ENCODE results near the gene SEH1L. TPM values are rescaled to one million over a fixed set of nuclear protein-coding genes. Genes with fewer than 3 reads are reported as not detected.

The SEH1L gene
- total RNA-seq, 1 donor from 2014 or later: 39.4 TPM

GRCh38 chr18:12908706-12909105, 39.1 kb upstream of the SEH1L start:
- no peak overlapping the region for H3K4me3 ChIP-seq (ENCODE audit: low read depth, low read length)
- no peak for DNase-seq (ENCODE audit: low read depth)
- TF ChIP-seq CTCF (IDR thresholded peaks at IDR 0.05; ENCODE audit: insufficient read depth, low read length, poor library complexity, severe bottlenecking): no peak
- no peaks in the 10 kb centered on the region for H3K36me3 ChIP-seq (ENCODE audit: control insufficient read depth, insufficient read depth, low read length)
- peaks cover 19% of the 10 kb centered on the region for H3K27me3 ChIP-seq (ENCODE audit: control insufficient read depth, insufficient read depth, low read length)

GRCh38 chr18:12911025-12911928, 36.5 kb upstream of the SEH1L start:
- no peak for DNase-seq (ENCODE audit: low read depth)
- Histone ChIP-seq H3K27me3 (ENCODE audit: control insufficient read depth, insufficient read depth, low read length) (peaks cover 17% of the 10 kb centered on the region), H3K36me3 (ENCODE audit: control insufficient read depth, insufficient read depth, low read length) (no peaks in the 10 kb centered on the region), H3K4me3 (ENCODE audit: low read depth, low read length) (peak overlapping the region; percentile 5)
- TF ChIP-seq CTCF (IDR thresholded peaks at IDR 0.05; ENCODE audit: insufficient read depth, low read length, poor library complexity, severe bottlenecking): no peak

GRCh38 chr18:12911929-12912703, 35.7 kb upstream of the SEH1L start:
- no peak for TF ChIP-seq CTCF (IDR thresholded peaks at IDR 0.05; ENCODE audit: insufficient read depth, low read length, poor library complexity, severe bottlenecking)
- H3K27me3 ChIP-seq (ENCODE audit: control insufficient read depth, insufficient read depth, low read length): peaks cover 14% of the 10 kb centered on the region
- no peak for DNase-seq (ENCODE audit: low read depth)
- no peak overlapping the region for H3K4me3 ChIP-seq (ENCODE audit: low read depth, low read length)
- no peaks in the 10 kb centered on the region for H3K36me3 ChIP-seq (ENCODE audit: control insufficient read depth, insufficient read depth, low read length)

GRCh38 chr18:12921178-12921577, 26.6 kb upstream of the SEH1L start:
- DNase-seq (ENCODE audit: low read depth): no peak
- no peak for TF ChIP-seq CTCF (IDR thresholded peaks at IDR 0.05; ENCODE audit: insufficient read depth, low read length, poor library complexity, severe bottlenecking)
- Histone ChIP-seq H3K27me3 (ENCODE audit: control insufficient read depth, insufficient read depth, low read length) (no peaks in the 10 kb centered on the region), H3K4me3 (ENCODE audit: low read depth, low read length) (no peak overlapping the region), H3K36me3 (ENCODE audit: control insufficient read depth, insufficient read depth, low read length) (no peaks in the 10 kb centered on the region)

GRCh38 chr18:12922266-12922665, 25.5 kb upstream of the SEH1L start:
- no peak for DNase-seq (ENCODE audit: low read depth)
- no peak overlapping the region for H3K4me3 ChIP-seq (ENCODE audit: low read depth, low read length)
- no peaks in the 10 kb centered on the region for H3K27me3 ChIP-seq (ENCODE audit: control insufficient read depth, insufficient read depth, low read length)
- no peaks in the 10 kb centered on the region for H3K36me3 ChIP-seq (ENCODE audit: control insufficient read depth, insufficient read depth, low read length)
- TF ChIP-seq CTCF (IDR thresholded peaks at IDR 0.05; ENCODE audit: insufficient read depth, low read length, poor library complexity, severe bottlenecking): no peak

Measured in kidney epithelial cell (primary cell).